ENCODE data around the gene RBKS.

- no peak for TF ChIP-seq USF2 (IDR thresholded peaks at IDR 0.05; ENCODE audit: borderline replicate concordance, low read depth, low read length)
- peak; percentile 37; the same call in 1 of the 2 replicates for TF ChIP-seq TAF1 (IDR thresholded peaks at IDR 0.05; ENCODE audit: borderline replicate concordance, low read depth, low read length)
- TF ChIP-seq RFX5 (IDR thresholded peaks at IDR 0.05; ENCODE audit: low read length) = no peak
- TF ChIP-seq, protein P1, sequence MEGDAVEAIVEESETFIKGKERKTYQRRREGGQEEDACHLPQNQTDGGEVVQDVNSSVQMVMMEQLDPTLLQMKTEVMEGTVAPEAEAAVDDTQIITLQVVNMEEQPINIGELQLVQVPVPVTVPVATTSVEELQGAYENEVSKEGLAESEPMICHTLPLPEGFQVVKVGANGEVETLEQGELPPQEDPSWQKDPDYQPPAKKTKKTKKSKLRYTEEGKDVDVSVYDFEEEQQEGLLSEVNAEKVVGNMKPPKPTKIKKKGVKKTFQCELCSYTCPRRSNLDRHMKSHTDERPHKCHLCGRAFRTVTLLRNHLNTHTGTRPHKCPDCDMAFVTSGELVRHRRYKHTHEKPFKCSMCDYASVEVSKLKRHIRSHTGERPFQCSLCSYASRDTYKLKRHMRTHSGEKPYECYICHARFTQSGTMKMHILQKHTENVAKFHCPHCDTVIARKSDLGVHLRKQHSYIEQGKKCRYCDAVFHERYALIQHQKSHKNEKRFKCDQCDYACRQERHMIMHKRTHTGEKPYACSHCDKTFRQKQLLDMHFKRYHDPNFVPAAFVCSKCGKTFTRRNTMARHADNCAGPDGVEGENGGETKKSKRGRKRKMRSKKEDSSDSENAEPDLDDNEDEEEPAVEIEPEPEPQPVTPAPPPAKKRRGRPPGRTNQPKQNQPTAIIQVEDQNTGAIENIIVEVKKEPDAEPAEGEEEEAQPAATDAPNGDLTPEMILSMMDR (IDR thresholded peaks at IDR 0.05) = no peak
- peak; percentile 92 for TF ChIP-seq ZBTB33 (IDR thresholded peaks at IDR 0.05; ENCODE audit: borderline replicate concordance, low read depth)
- TF ChIP-seq YY1 (IDR thresholded peaks at IDR 0.05; ENCODE audit: low read depth) = peak; percentile 76
- TF ChIP-seq JUND (IDR thresholded peaks at IDR 0.05) = peak; percentile 100
These were observed 91.1 kb downstream of the RBKS start for GRCh38 chr2:27798948-27799645.

Data from SK-N-SH (cell line).